Astrocyte (in vitro differentiated cells and primary cell): Measurements from ENCODE around the gene CA14. TPM values are rescaled to one million over a fixed set of nuclear protein-coding genes. Genes with fewer than 3 reads are reported as not detected.

Source experiments
- DNase-seq: peaks from one replicate; pipeline ENCODE4 v3.0.0-alpha.2; 2010; ENCODE audit warnings: low read depth
- FAIRE-seq: peaks from 2 replicates; lab custom pipeline; 2011; peaks lifted over from hg19 to GRCh38; lab: Jason Lieb, UNC
- H2AFZ ChIP-seq: 2 replicates; pipeline ENCODE4 v1.6.0; 2012; ENCODE audit warnings: low read depth, low read length, inconsistent platforms
- H3K27ac ChIP-seq: 2 replicates; pipeline ENCODE4 v1.5.1; 2011; ENCODE audit warnings: low read depth, low read length, inconsistent platforms
- H3K27me3 ChIP-seq: 2 replicates; pipeline ENCODE4 v1.6.0; 2011; ENCODE audit warnings: low read length, inconsistent platforms; ENCODE audit not compliant: insufficient read depth
- H3K36me3 ChIP-seq: 2 replicates; pipeline ENCODE4 v1.5.1; 2011; ENCODE audit warnings: low read length, inconsistent platforms; ENCODE audit not compliant: insufficient read depth
- H3K4me1 ChIP-seq: 2 replicates; pipeline ENCODE4 v1.5.1; 2011; ENCODE audit warnings: low read length, inconsistent platforms; ENCODE audit not compliant: insufficient read depth
- H3K4me2 ChIP-seq: 2 replicates; pipeline ENCODE4 v1.6.0; 2012; ENCODE audit warnings: low read length, inconsistent platforms
- H3K4me3 ChIP-seq: 2 replicates; pipeline ENCODE4 v1.5.1; 2011; ENCODE audit warnings: low read depth, mild to moderate bottlenecking, low read length, inconsistent platforms; ENCODE audit not compliant: insufficient read depth
- H3K79me2 ChIP-seq: 2 replicates; pipeline ENCODE4 v1.6.0; 2012; ENCODE audit warnings: mild to moderate bottlenecking, low read length, inconsistent platforms; ENCODE audit not compliant: insufficient read depth
- H3K9ac ChIP-seq: 2 replicates; pipeline ENCODE4 v1.6.0; 2012; ENCODE audit warnings: mild to moderate bottlenecking, low read length, inconsistent platforms
- H3K9me3 ChIP-seq: 2 replicates; pipeline ENCODE4 v1.5.1; 2012; ENCODE audit warnings: low read depth, mild to moderate bottlenecking, low read length, inconsistent platforms; ENCODE audit not compliant: insufficient read depth
- H4K20me1 ChIP-seq: 2 replicates; pipeline ENCODE4 v1.6.0; 2012; ENCODE audit warnings: low read length, inconsistent platforms; ENCODE audit not compliant: insufficient read depth
- H3K27ac Mint-ChIP-seq: one replicate; pipeline ENCODE4 v1.8.0; 2021; ENCODE audit warnings: mild to moderate bottlenecking, mixed read lengths; ENCODE audit not compliant: unreplicated experiment
- H3K27me3 Mint-ChIP-seq: one replicate; pipeline ENCODE4 v1.8.0; 2021; ENCODE audit warnings: low read depth, mixed read lengths; ENCODE audit not compliant: unreplicated experiment
- H3K36me3 Mint-ChIP-seq: one replicate; pipeline ENCODE4 v1.8.0; 2021; ENCODE audit warnings: low read depth, mixed read lengths; ENCODE audit not compliant: unreplicated experiment
- H3K4me1 Mint-ChIP-seq: one replicate; pipeline ENCODE4 v1.8.0; 2021; ENCODE audit warnings: low read depth, mixed read lengths; ENCODE audit not compliant: unreplicated experiment
- H3K4me3 Mint-ChIP-seq: one replicate; pipeline ENCODE4 v1.8.0; 2021; ENCODE audit warnings: mild to moderate bottlenecking, moderate library complexity, mixed read lengths; ENCODE audit not compliant: unreplicated experiment
- H3K9me3 Mint-ChIP-seq: one replicate; pipeline ENCODE4 v1.8.0; 2021; ENCODE audit warnings: mild to moderate bottlenecking, mixed read lengths; ENCODE audit not compliant: unreplicated experiment
- EZH2 ChIP-seq: IDR thresholded peaks from 2 replicates; pipeline ENCODE4 v1.6.1; 2012; ENCODE audit warnings: mild to moderate bottlenecking, low read length, inconsistent platforms; ENCODE audit not compliant: insufficient read depth
- total RNA-seq: library from RNA; stranded (reverse); gene quantifications from 2 replicates; pipeline ENCODE4 v1.2.1, GENCODE V29; 2021
- TF ChIP-seq, protein P1 (sequence below): IDR thresholded peaks from 2 replicates; pipeline ENCODE4 v1.5.1; 2011; ENCODE audit warnings: low read depth, mild to moderate bottlenecking, inconsistent platforms, low read length, moderate library complexity; ENCODE audit not compliant: insufficient read depth

Gene CA14
- total RNA-seq, 1 donor from 2014 or later = 1.2 TPM

DNA sequence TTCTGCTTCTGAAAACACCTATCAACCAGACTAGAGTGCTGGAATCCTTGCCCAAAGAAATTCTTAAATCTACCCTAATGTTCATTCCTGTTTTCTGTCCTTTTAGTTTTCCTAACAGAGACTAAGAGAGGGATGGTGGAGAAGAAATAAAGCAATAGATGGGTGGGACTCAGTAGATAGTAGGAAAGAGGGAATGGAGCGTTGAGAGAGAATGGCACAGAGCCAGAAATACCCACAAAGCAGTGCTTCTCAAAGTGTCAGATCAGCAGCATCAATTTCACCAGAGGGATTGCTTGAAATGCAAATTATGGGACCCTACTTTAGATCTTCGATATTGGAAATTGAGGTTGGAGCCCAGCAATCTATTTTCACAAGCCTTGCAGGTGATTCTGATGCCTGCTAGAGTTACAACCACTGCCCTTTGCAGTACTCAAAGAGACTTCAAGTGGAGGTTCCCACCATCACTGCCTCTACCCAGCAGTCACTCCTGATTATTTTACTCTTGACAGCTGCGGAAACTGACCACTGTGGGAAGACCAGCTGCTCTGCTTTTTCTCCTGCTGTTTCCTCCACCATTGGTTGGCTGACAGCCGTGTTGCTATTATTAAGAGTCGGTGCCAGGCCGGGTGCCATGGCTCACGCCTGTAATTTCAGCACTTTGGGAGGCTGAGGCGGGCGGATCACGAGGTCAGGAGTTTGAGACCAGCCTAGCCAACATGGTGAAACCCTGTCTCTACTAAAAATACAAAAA, 52.4 kb downstream of the CA14 start:
- Histone ChIP-seq H3K9ac (no peak overlapping the region), H2AFZ (no peak overlapping the region), H3K4me2 (no peak overlapping the region), H3K79me2 (no peaks in the 10 kb centered on the region), H3K4me3 (no peak overlapping the region), H3K9me3 (no peaks in the 10 kb centered on the region), H3K27ac (no peak overlapping the region), H3K27me3 (no peaks in the 10 kb centered on the region), H4K20me1 (no peaks in the 10 kb centered on the region), H3K4me1 (no peaks in the 10 kb centered on the region), H3K36me3 (peaks cover 3% of the 10 kb centered on the region)
- no peak overlapping the region for H3K27ac Mint-ChIP-seq
- DNase-seq (no peak), FAIRE-seq (no peak)
- H3K36me3 Mint-ChIP-seq = peaks cover 8% of the 10 kb centered on the region
- H3K4me1 Mint-ChIP-seq = no peaks in the 10 kb centered on the region
- no peak for TF ChIP-seq EZH2
- TF ChIP-seq, protein P1, sequence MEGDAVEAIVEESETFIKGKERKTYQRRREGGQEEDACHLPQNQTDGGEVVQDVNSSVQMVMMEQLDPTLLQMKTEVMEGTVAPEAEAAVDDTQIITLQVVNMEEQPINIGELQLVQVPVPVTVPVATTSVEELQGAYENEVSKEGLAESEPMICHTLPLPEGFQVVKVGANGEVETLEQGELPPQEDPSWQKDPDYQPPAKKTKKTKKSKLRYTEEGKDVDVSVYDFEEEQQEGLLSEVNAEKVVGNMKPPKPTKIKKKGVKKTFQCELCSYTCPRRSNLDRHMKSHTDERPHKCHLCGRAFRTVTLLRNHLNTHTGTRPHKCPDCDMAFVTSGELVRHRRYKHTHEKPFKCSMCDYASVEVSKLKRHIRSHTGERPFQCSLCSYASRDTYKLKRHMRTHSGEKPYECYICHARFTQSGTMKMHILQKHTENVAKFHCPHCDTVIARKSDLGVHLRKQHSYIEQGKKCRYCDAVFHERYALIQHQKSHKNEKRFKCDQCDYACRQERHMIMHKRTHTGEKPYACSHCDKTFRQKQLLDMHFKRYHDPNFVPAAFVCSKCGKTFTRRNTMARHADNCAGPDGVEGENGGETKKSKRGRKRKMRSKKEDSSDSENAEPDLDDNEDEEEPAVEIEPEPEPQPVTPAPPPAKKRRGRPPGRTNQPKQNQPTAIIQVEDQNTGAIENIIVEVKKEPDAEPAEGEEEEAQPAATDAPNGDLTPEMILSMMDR = no peak
- no peaks in the 10 kb centered on the region for H3K9me3 Mint-ChIP-seq
- no peaks in the 10 kb centered on the region for H3K27me3 Mint-ChIP-seq
- no peak overlapping the region for H3K4me3 Mint-ChIP-seq

DNA sequence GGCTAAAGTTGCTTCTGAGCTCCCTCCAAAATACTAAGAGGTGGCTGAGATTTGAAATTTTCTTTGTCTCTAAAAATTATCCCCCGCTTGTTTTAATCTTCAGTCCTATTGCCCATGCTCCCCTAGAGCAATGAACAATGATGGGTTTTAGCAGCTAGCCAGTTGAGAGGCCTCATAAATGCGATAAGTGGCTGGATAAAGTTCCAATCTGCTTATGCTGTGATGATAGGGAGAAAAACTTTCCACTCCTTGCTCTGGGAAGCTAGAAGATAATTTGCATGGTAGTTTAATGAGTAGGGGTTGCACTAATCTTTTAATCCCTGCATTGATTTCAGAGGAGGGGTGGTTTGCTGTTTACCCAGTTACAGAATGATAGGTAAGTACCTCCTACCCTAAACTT, 54.2 kb downstream of the CA14 start:
- no peak for DNase-seq
- H3K4me3 ChIP-seq = no peak overlapping the region
- Mint-ChIP-seq H3K4me1 (no peaks in the 10 kb centered on the region), H3K27ac (no peak overlapping the region), H3K4me3 (no peak overlapping the region), H3K36me3 (peaks cover 6% of the 10 kb centered on the region), H3K27me3 (no peaks in the 10 kb centered on the region), H3K9me3 (no peaks in the 10 kb centered on the region)
- H3K9ac ChIP-seq = no peak overlapping the region
- no peaks in the 10 kb centered on the region for H3K36me3 ChIP-seq
- no peaks in the 10 kb centered on the region for H3K9me3 ChIP-seq
- no peak overlapping the region for H3K27ac ChIP-seq
- H4K20me1 ChIP-seq = no peaks in the 10 kb centered on the region
- no peak for FAIRE-seq
- no peak overlapping the region for H2AFZ ChIP-seq
- H3K79me2 ChIP-seq = no peaks in the 10 kb centered on the region
- no peak overlapping the region for H3K4me2 ChIP-seq
- TF ChIP-seq, protein P1 = no peak
- no peak for TF ChIP-seq EZH2
- no peaks in the 10 kb centered on the region for H3K4me1 ChIP-seq
- no peaks in the 10 kb centered on the region for H3K27me3 ChIP-seq

Other genes with a start within 250 kb of the CA14 start
- 31.9 and 33.1 TPM in 2 replicates for gene OTUD7B, start 247.0 kb upstream of the CA14 start, total RNA-seq
- 33.8 and 34.0 TPM in 2 replicates for gene VPS45, start 190.0 kb upstream of the CA14 start, total RNA-seq
- 63.0 and 63.7 TPM in 2 replicates for gene PLEKHO1, start 107.9 kb upstream of the CA14 start, total RNA-seq
- 45.2 and 48.9 TPM in 2 replicates for gene ANP32E, start 21.7 kb upstream of the CA14 start, total RNA-seq
- 99.9 and 100 TPM in 2 replicates for gene APH1A, start 11.2 kb downstream of the CA14 start, total RNA-seq
- 7.9 and 9.6 TPM in 2 replicates for gene C1orf54, start 15.0 kb downstream of the CA14 start, total RNA-seq
- gene CIART, start 24.8 kb downstream of the CA14 start, total RNA-seq = 4.8 and 6.3 TPM in 2 replicates
- gene MRPS21, start 36.1 kb downstream of the CA14 start, total RNA-seq = 63.7 and 65.0 TPM in 2 replicates
- gene PRPF3, start 63.8 kb downstream of the CA14 start, total RNA-seq = 47.1 and 52.9 TPM in 2 replicates
- gene RPRD2, start 106.4 kb downstream of the CA14 start, total RNA-seq = 25.2 and 26.0 TPM in 2 replicates
- gene TARS2, start 229.6 kb downstream of the CA14 start, total RNA-seq = 15.5 and 15.7 TPM in 2 replicates